Fibroblast of lung (primary cell): Measurements from ENCODE around the gene CORO1C.

ENCODE experiments used
- EZH2 ChIP-seq: IDR thresholded peaks from 2 replicates; pipeline ENCODE4 v1.5.1; 2012; ENCODE audit warnings: low read length, control low read depth, mild to moderate bottlenecking; ENCODE audit errors: missing control alignments
- TF ChIP-seq, protein P1 (sequence below), 2 donors: IDR thresholded peaks in 1 of 2; conservative IDR thresholded peaks in 1 of 2; 1 replicate in 1 of 2; 2 replicates in 1 of 2; pipeline ENCODE4 v1.5.1; 2011 to 2012; ENCODE audit warnings: low read length in 2 of 2, control low read depth in 1 of 2, inconsistent platforms in 1 of 2, low read depth in 1 of 2, mild to moderate bottlenecking in 1 of 2

DNA sequence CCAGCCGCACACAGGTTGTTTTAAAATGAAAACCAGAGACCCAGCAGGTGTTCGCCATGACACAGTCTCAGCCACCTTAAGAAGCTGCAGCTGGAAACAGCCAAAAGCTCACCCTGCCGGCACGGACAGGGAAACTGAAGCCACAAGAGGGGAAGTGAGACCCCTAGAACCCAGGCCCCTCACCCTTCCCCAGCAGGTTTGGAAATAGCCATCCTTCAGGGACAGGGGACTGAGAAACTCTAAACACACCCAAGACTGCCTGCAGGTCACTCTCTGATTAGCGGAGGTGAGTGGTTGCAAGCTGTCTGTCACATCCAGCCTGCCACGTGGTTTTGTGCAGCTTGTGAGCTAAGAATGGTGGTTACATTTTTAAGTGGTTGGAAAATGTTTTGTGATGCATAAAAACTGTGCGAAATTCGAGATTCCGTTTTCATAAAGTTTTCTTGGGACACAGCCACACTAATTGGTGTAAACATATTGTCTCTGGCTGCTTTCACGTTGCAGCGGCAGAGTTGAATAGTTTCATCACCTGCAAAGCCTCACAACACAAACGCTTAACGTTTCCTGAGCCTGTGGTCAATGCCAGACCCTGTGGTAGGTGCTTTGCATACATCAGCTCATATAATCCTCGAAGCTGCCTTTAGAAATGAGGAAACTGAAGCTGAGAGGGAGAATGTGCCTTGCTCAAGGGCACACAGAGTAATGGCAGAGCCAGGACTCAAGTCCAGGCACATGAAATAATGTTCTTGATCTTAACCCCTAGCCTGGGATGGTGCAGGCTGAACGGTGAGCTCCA, 95.9 kb downstream of the CORO1C start:
- TF ChIP-seq, protein P1, sequence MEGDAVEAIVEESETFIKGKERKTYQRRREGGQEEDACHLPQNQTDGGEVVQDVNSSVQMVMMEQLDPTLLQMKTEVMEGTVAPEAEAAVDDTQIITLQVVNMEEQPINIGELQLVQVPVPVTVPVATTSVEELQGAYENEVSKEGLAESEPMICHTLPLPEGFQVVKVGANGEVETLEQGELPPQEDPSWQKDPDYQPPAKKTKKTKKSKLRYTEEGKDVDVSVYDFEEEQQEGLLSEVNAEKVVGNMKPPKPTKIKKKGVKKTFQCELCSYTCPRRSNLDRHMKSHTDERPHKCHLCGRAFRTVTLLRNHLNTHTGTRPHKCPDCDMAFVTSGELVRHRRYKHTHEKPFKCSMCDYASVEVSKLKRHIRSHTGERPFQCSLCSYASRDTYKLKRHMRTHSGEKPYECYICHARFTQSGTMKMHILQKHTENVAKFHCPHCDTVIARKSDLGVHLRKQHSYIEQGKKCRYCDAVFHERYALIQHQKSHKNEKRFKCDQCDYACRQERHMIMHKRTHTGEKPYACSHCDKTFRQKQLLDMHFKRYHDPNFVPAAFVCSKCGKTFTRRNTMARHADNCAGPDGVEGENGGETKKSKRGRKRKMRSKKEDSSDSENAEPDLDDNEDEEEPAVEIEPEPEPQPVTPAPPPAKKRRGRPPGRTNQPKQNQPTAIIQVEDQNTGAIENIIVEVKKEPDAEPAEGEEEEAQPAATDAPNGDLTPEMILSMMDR (conservative IDR thresholded peaks at IDR 0.05 in 1 of 2, IDR thresholded peaks at IDR 0.05 in 1 of 2; ENCODE audit: low read depth in 1 of 2, low read length in 2 of 2): no peak
- no peak for TF ChIP-seq EZH2
